ENCODE data around the gene ZNF207. TPM values are rescaled to one million over a fixed set of nuclear protein-coding genes. Genes with fewer than 3 reads are reported as not detected.

ZNF207 gene
- total RNA-seq, 1 donor from 2014 or later: 54.5 TPM

GRCh38 chr17:32335687-32336086 is 14.3 kb upstream of the ZNF207 start:
- no peak for TF ChIP-seq CTCF (IDR thresholded peaks at IDR 0.05; ENCODE audit: borderline replicate concordance)
- H3K36me3 ChIP-seq: peaks cover 73% of the 10 kb centered on the region
- no peak for DNase-seq
- no peak overlapping the region for H3K4me3 ChIP-seq
- peaks cover under 1% of the 10 kb centered on the region for H3K4me1 ChIP-seq
- H3K27me3 ChIP-seq (ENCODE audit: low read depth): no peaks in the 10 kb centered on the region
- no peaks in the 10 kb centered on the region for H3K9me3 ChIP-seq (replicated peaks)
- intact Hi-C loops (cut with micrococcal nuclease): no loop called here
- no peak overlapping the region for H3K27ac ChIP-seq (replicated peaks)

- H3K36me3 ChIP-seq: peaks cover 31% of the 10 kb centered on the region
- no peak for TF ChIP-seq CTCF (IDR thresholded peaks at IDR 0.05; ENCODE audit: borderline replicate concordance)
- peak overlapping the region; percentile 75 for H3K4me3 ChIP-seq
- H3K9me3 ChIP-seq (replicated peaks): no peaks in the 10 kb centered on the region
- peak overlapping the region; percentile 92 for H3K27ac ChIP-seq (replicated peaks)
- H3K4me1 ChIP-seq: peaks cover 22% of the 10 kb centered on the region
- DNase-seq: no peak
- no peaks in the 10 kb centered on the region for H3K27me3 ChIP-seq (ENCODE audit: low read depth)
- intact Hi-C loops (cut with micrococcal nuclease): no loop called here
Measured at GRCh38 chr17:32341141-32341856, 8.7 kb upstream of the ZNF207 start.

- peak within 1 kb of the TSS; percentile 92 for H3K27ac ChIP-seq (replicated peaks)
- intact Hi-C loops (cut with micrococcal nuclease): no loop called here
- no peak for TF ChIP-seq CTCF (IDR thresholded peaks at IDR 0.05; ENCODE audit: borderline replicate concordance)
- H3K36me3 ChIP-seq: peaks cover 24% of the 10 kb centered on the region
- no peaks in the 10 kb centered on the region for H3K9me3 ChIP-seq (replicated peaks)
- peak within 1 kb of the TSS; percentile 75 for H3K4me3 ChIP-seq
- H3K4me1 ChIP-seq: peaks cover 22% of the 10 kb centered on the region
- peak; percentile 80 for DNase-seq
- no peaks in the 10 kb centered on the region for H3K27me3 ChIP-seq (ENCODE audit: low read depth)
Measured at GRCh38 chr17:32341857-32342602, 7.9 kb upstream of the ZNF207 start, which contains the start of gene C17orf75. C17orf75 (minus strand) TSS chr17:32342173; CDS start chr17:32342139, 34 bp downstream.

GRCh38 chr17:32342603-32343325 is 7.2 kb upstream of the ZNF207 start:
- DNase-seq: no peak
- Histone ChIP-seq H3K4me3 (peak overlapping the region; percentile 75), H3K9me3 (replicated peaks) (no peaks in the 10 kb centered on the region), H3K27ac (replicated peaks) (peak overlapping the region; percentile 92), H3K36me3 (peaks cover 16% of the 10 kb centered on the region), H3K27me3 (ENCODE audit: low read depth) (no peaks in the 10 kb centered on the region), H3K4me1 (peaks cover 22% of the 10 kb centered on the region)
- TF ChIP-seq CTCF (IDR thresholded peaks at IDR 0.05; ENCODE audit: borderline replicate concordance): no peak
- intact Hi-C loops (cut with micrococcal nuclease): no loop called here

GRCh38 chr17:32345951-32346600 is 3.9 kb upstream of the ZNF207 start:
- no peaks in the 10 kb centered on the region for H3K9me3 ChIP-seq (replicated peaks)
- peaks cover 43% of the 10 kb centered on the region for H3K4me1 ChIP-seq
- H3K4me3 ChIP-seq: no peak overlapping the region
- no peaks in the 10 kb centered on the region for H3K27me3 ChIP-seq (ENCODE audit: low read depth)
- intact Hi-C loops (cut with micrococcal nuclease): no loop called here
- no peak for DNase-seq
- no peak for TF ChIP-seq CTCF (IDR thresholded peaks at IDR 0.05; ENCODE audit: borderline replicate concordance)
- H3K27ac ChIP-seq (replicated peaks): no peak overlapping the region
- no peaks in the 10 kb centered on the region for H3K36me3 ChIP-seq
